ENCODE results near the gene TARBP1. TPM values are rescaled to one million over a fixed set of nuclear protein-coding genes. Genes with fewer than 3 reads are reported as not detected.
"Not testable (repeated sequence)": the region's sequence is repeated elsewhere in the genome, so short reads cannot be mapped to it uniquely, and the experiment has no call there.

TARBP1 gene
- total and polyA plus RNA-seq, 2 experiments from 2014 or later = 12.8 to 22.9 TPM

- Histone ChIP-seq H4K20me1 (ENCODE audit: insufficient read depth, poor library complexity, severe bottlenecking) (no peaks in the 10 kb centered on the region), H3K4me1 (ENCODE audit: insufficient read depth) (peaks cover 23% of the 10 kb centered on the region), H3K36me3 (replicated peaks; ENCODE audit: insufficient read depth, low read depth) (no peaks in the 10 kb centered on the region), H3K4me2 (no peak overlapping the region), H3K79me2 (no peaks in the 10 kb centered on the region), H3K27me3 (no peaks in the 10 kb centered on the region), H3K9me2 (replicated peaks; ENCODE audit: insufficient read depth) (no peaks in the 10 kb centered on the region), H3K4me3 (no peak overlapping the region), H3K9me3 (ENCODE audit: low read depth) (no peaks in the 10 kb centered on the region), H3K27ac (no peak overlapping the region), H2AFZ (no peak overlapping the region)
- 86% methylated on average over 6 of the region's 6 CpGs for WGBS (ENCODE audit: low lambda C conversion rate, missing lambda C conversion rate)
- DNase-seq (ENCODE audit: low spot score) = no peak
- no peak for TF ChIP-seq EZH2 (IDR thresholded peaks at IDR 0.05; ENCODE audit: borderline replicate concordance)
- no peak for TF ChIP-seq CTCF (IDR thresholded peaks at IDR 0.05; ENCODE audit: poor library complexity)
- no peak for TF ChIP-seq EZH2phosphoT487 (IDR thresholded peaks at IDR 0.05; ENCODE audit: low read depth, severe bottlenecking, unreplicated experiment)
Measured at GRCh38 chr1:234520908-234521817, 42.2 kb upstream of the TARBP1 start.

GRCh38 chr1:234519506-234519905 lies 40.5 kb upstream of the TARBP1 start:
- WGBS (ENCODE audit: low lambda C conversion rate, missing lambda C conversion rate) = 94% methylated on average over 10 of the region's 10 CpGs
- Histone ChIP-seq H3K4me1 (ENCODE audit: insufficient read depth) (peaks cover 25% of the 10 kb centered on the region), H3K9me2 (replicated peaks; ENCODE audit: insufficient read depth) (no peaks in the 10 kb centered on the region), H3K79me2 (no peaks in the 10 kb centered on the region), H4K20me1 (ENCODE audit: insufficient read depth, poor library complexity, severe bottlenecking) (no peaks in the 10 kb centered on the region), H3K36me3 (replicated peaks; ENCODE audit: insufficient read depth, low read depth) (no peaks in the 10 kb centered on the region), H3K9me3 (ENCODE audit: low read depth) (no peaks in the 10 kb centered on the region), H3K27me3 (no peaks in the 10 kb centered on the region), H3K27ac (no peak overlapping the region), H3K4me2 (no peak overlapping the region), H3K4me3 (no peak overlapping the region), H2AFZ (no peak overlapping the region)
- DNase-seq (ENCODE audit: low spot score) = no peak
- TF ChIP-seq EZH2 (IDR thresholded peaks at IDR 0.05; ENCODE audit: borderline replicate concordance) (no peak), CTCF (IDR thresholded peaks at IDR 0.05; ENCODE audit: poor library complexity) (no peak), EZH2phosphoT487 (IDR thresholded peaks at IDR 0.05; ENCODE audit: low read depth, severe bottlenecking, unreplicated experiment) (no peak)

- H3K4me3 ChIP-seq = no peak overlapping the region
- H2AFZ ChIP-seq = no peak overlapping the region
- no peaks in the 10 kb centered on the region for H3K9me3 ChIP-seq (ENCODE audit: low read depth)
- H3K27ac ChIP-seq = no peak overlapping the region
- H3K79me2 ChIP-seq = no peaks in the 10 kb centered on the region
- no peaks in the 10 kb centered on the region for H3K36me3 ChIP-seq (replicated peaks; ENCODE audit: insufficient read depth, low read depth)
- DNase-seq (ENCODE audit: low spot score) = no peak
- H3K4me2 ChIP-seq = no peak overlapping the region
- no peaks in the 10 kb centered on the region for H4K20me1 ChIP-seq (ENCODE audit: insufficient read depth, poor library complexity, severe bottlenecking)
- WGBS (ENCODE audit: low lambda C conversion rate, missing lambda C conversion rate) = 95% methylated on average over 10 of the region's 10 CpGs
- no peaks in the 10 kb centered on the region for H3K27me3 ChIP-seq
- TF ChIP-seq CTCF (IDR thresholded peaks at IDR 0.05; ENCODE audit: poor library complexity) (no peak), EZH2 (IDR thresholded peaks at IDR 0.05; ENCODE audit: borderline replicate concordance) (no peak), EZH2phosphoT487 (IDR thresholded peaks at IDR 0.05; ENCODE audit: low read depth, severe bottlenecking, unreplicated experiment) (no peak)
- H3K9me2 ChIP-seq (replicated peaks; ENCODE audit: insufficient read depth) = no peaks in the 10 kb centered on the region
- H3K4me1 ChIP-seq (ENCODE audit: insufficient read depth) = peaks cover 19% of the 10 kb centered on the region
Measured at GRCh38 chr1:234518876-234519275, 39.9 kb upstream of the TARBP1 start.

GRCh38 chr1:234518086-234518485 lies 39.1 kb upstream of the TARBP1 start:
- H3K4me3 ChIP-seq; H4K20me1 ChIP-seq (ENCODE audit: insufficient read depth, poor library complexity, severe bottlenecking); H3K36me3 ChIP-seq (replicated peaks; ENCODE audit: insufficient read depth, low read depth); DNase-seq (ENCODE audit: low spot score); H3K79me2 ChIP-seq; H2AFZ ChIP-seq; H3K4me2 ChIP-seq; H3K9me3 ChIP-seq (ENCODE audit: low read depth); H3K27me3 ChIP-seq; H3K9me2 ChIP-seq (replicated peaks; ENCODE audit: insufficient read depth): not testable (repeated sequence)
- peak overlapping the region; percentile 37 for H3K27ac ChIP-seq
- 87% methylated on average over 10 of the region's 10 CpGs for WGBS (ENCODE audit: low lambda C conversion rate, missing lambda C conversion rate)
- peaks cover 16% of the 10 kb centered on the region for H3K4me1 ChIP-seq (ENCODE audit: insufficient read depth)
